HG03066 (cell line): ENCODE measurements around the gene MUC12.
"Not testable (repeated sequence)": the region's sequence is repeated elsewhere in the genome, so short reads cannot be mapped to it uniquely, and the experiment has no call there.

Experiments used
- ATAC-seq: cut with Tn5 transposase; IDR thresholded peaks from one replicate; pipeline ENCODE4 v1.9.1; 2021; ENCODE audit warnings: low read depth; ENCODE audit not compliant: unreplicated experiment

Gene MUC12

GRCh38 chr7:100969066-100969615 lies at the start of gene MUC12:
TSS of gene MUC12 (plus strand) at chr7:100969565. CDS start at chr7:100969623, 58 bp downstream.
- ATAC-seq = no peak

- not testable (repeated sequence) for ATAC-seq
These were observed 49.5 kb upstream of the MUC12 start for GRCh38 chr7:100919779-100920437.

- no peak for ATAC-seq
These were observed 48.3 kb upstream of the MUC12 start for GRCh38 chr7:100921039-100921438.

GRCh38 chr7:100923616-100924015 lies 45.7 kb upstream of the MUC12 start:
- ATAC-seq = not testable (repeated sequence)

GRCh38 chr7:100929808-100930174 lies 39.6 kb upstream of the MUC12 start:
- no peak for ATAC-seq

DNA sequence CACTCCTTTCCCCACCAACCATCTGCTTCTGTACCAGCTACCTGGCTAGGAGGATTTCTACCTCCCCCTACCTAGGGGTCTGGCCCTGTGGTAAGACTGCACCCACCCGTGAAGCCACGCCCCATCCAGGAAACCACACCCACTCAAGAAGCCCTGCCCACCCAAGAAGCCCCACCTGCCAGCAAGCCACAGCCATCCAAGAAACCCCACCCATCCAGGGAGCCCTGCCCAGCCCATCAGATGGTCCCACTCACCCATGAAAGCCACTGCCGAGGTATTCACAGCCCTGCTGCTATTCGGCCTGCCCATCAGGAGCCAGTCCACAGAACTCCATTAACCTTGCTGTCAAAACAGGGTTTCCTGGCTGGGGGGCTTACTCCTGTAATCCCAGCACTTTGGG lies 35.6 kb upstream of the MUC12 start:
- no peak for ATAC-seq

- ATAC-seq = not testable (repeated sequence)
These were observed 34.0 kb upstream of the MUC12 start for GRCh38 chr7:100935381-100935780.

DNA sequence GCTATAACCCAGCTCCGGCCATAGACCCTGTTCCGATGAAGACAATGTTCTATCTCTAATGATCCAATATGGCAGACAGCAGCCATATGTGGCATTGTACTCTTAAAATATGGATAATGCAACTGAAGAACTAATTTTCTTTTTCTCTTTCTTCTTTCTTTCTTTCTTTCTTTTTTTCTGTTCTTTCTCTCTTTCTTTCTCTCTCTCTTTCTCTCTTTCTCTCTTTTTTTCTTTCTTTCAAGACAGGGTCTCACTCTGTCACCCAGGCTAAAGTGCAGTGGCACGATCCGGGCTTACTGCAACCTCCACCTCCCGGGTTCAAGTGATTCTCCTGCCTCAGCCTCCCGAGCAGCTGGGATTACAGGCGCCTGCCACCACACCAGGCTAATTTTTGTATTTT lies 33.2 kb upstream of the MUC12 start:
- not testable (repeated sequence) for ATAC-seq

GRCh38 chr7:100942045-100942774 lies 27.2 kb upstream of the MUC12 start:
- ATAC-seq = no peak

DNA sequence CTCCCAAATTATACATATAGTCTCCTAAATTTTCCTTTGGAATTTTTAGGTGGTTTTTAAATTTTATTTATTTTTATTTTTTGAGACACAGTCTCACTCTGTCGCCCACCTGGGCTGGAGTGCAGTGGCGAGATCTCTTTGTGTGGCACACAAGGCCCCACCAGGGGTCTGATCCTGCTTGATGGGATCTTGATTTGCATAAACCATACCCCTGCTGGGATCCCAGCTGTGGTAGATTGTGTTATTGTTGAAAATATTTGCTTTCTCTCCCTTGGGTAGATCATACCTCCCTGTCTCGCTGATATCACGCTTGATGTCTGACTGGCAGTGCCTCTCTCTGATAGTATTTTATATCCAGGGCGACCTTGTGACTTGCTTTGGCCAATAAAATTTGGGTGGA lies 25.7 kb upstream of the MUC12 start:
- no peak for ATAC-seq

DNA sequence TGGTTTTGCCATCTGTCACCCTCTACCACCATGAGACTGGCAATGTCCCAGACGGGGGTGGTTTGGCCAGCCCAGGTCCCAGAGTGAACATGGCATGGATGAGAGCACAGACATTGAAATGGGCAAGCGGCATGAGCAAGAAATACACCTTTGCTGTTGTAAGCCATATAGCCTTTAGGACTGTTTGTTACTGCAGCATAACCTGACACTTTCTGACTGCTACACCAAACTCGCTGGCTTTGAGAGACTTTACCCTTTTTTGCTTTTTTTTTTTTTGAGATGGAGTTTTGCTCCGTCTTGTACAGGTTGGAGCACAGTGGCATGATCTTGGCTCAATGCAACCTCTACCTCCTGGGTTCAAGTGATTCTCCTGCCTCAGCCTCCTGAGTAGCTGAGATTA lies 25.2 kb upstream of the MUC12 start:
- ATAC-seq = no peak

- ATAC-seq = no peak
These were observed 23.3 kb upstream of the MUC12 start for GRCh38 chr7:100946111-100946510.

DNA sequence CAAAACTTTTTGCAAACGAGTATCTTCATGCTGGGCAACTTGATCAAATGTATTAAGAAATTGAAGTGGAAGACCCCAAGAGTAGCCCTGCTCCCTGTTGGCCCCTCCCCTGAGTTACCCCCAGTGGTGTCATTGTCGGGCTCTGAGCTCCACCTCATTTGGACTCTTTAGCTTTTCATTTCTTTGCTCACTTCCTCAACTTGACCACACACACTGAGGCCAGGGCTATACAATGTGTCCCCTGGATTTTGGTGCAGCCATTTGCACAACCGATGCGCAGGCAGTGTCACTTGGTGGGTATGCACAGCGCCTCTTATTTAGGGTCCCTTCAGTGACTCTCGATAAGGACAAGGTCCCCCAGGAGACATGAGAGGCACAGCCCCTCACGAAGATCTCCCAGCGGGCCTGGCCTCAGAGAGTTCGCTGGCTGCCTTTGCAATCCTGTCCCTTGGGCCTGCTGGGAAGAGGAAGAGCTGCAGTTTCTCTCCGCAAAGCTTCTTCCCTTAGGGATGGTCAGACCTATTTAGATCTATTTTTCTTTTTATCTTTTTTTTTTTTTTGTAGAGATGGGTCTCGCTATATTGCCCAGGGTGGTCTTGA lies 22.5 kb upstream of the MUC12 start:
- no peak for ATAC-seq

- ATAC-seq = no peak
These were observed 21.6 kb upstream of the MUC12 start for GRCh38 chr7:100947792-100948191.

- ATAC-seq = no peak
These were observed 20.0 kb upstream of the MUC12 start, which contains the start of gene MUC3A for GRCh38 chr7:100949227-100949932. TSS of gene MUC3A (plus strand) at chr7:100949534. CDS start at chr7:100949625, 91 bp downstream.

GRCh38 chr7:100949933-100950443 lies 19.4 kb upstream of the MUC12 start:
- no peak for ATAC-seq

DNA sequence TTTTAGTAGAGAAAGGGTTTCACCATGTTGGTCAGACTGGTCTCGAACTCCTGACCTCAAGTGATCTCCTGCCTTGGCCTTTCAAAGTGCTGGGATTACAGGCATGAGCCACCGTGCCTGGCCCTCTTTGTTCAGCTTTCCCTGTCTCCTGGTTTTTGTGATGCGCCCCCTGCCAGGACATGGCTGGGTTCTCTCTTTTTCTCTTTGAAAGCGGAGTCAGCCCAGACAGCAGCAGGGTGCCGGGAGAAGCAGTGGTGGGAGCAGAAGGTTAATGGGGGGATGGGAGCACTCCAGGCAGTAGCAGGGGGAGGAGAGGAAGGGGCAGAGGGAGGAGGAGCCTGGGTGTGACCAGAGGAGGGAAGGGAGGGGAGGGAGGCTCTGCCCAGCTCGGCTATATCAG lies 18.2 kb upstream of the MUC12 start:
- ATAC-seq = no peak

GRCh38 chr7:100951888-100952560 lies 17.3 kb upstream of the MUC12 start:
- no peak for ATAC-seq

DNA sequence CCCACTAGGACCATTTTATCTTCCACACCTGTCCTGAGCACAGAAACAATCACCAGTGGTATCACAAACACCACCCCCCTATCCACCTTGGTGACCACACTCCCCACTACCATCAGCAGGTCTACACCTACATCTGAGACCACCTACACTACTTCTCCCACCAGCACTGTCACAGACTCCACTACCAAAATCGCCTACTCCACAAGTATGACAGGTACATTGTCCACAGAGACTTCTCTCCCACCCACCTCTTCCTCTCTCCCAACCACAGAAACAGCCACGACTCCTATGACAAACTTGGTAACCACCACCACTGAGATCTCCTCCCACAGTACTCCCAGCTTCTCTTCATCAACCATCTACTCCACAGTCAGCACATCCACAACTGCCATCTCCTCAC lies 16.7 kb upstream of the MUC12 start:
- ATAC-seq = no peak

- ATAC-seq = no peak
These were observed 11.4 kb upstream of the MUC12 start for GRCh38 chr7:100957832-100958421.
